ENCODE results near the gene POLR3K. TPM values are rescaled to one million over a fixed set of nuclear protein-coding genes. Genes with fewer than 3 reads are reported as not detected.

Gene POLR3K
- total RNA-seq, 1 experiment from 2014 or later: 29.3 TPM

- peaks cover 9% of the 10 kb centered on the region for H3K9me3 Mint-ChIP-seq (ENCODE audit: unreplicated experiment)
- POLR2A ChIA-PET: no interaction called here
- H3K4me3 ChIP-seq (ENCODE audit: low read depth, low read length): no peak overlapping the region
- H3K9me3 ChIP-seq: no peaks in the 10 kb centered on the region
- H3K4me1 Mint-ChIP-seq (ENCODE audit: low read depth, unreplicated experiment): no peaks in the 10 kb centered on the region
- no peak for TF ChIP-seq CTCF (IDR thresholded peaks at IDR 0.05; ENCODE audit: insufficient read depth in 1 of 2, low read depth in 1 of 2, low read length in 1 of 2, severe bottlenecking in 1 of 2, unreplicated experiment in 1 of 2)
- no peak overlapping the region for H3K4me3 Mint-ChIP-seq (ENCODE audit: unreplicated experiment)
- H3K4me1 ChIP-seq: no peaks in the 10 kb centered on the region
- intact Hi-C loops (cut with micrococcal nuclease; ENCODE audit: unreplicated experiment): no loop called here
- H3K36me3 Mint-ChIP-seq (ENCODE audit: insufficient read depth, unreplicated experiment): peaks cover 38% of the 10 kb centered on the region
- CTCF ChIA-PET: no interaction called here
- H3K27me3 ChIP-seq (replicated peaks; ENCODE audit: control insufficient read depth, insufficient read depth, low read length): no peaks in the 10 kb centered on the region
- no peak for DNase-seq
- H3K27ac Mint-ChIP-seq (ENCODE audit: unreplicated experiment): no peak overlapping the region
- BruUV-seq (replicated peaks): no TSS peak
- H3K36me3 ChIP-seq (ENCODE audit: control insufficient read depth, insufficient read depth, low read length): no peaks in the 10 kb centered on the region
- no peaks in the 10 kb centered on the region for H3K27me3 Mint-ChIP-seq (ENCODE audit: insufficient read depth, unreplicated experiment)
Observed at GRCh38 chr16:37511-37910, 15.9 kb downstream of the POLR3K start.

DNA sequence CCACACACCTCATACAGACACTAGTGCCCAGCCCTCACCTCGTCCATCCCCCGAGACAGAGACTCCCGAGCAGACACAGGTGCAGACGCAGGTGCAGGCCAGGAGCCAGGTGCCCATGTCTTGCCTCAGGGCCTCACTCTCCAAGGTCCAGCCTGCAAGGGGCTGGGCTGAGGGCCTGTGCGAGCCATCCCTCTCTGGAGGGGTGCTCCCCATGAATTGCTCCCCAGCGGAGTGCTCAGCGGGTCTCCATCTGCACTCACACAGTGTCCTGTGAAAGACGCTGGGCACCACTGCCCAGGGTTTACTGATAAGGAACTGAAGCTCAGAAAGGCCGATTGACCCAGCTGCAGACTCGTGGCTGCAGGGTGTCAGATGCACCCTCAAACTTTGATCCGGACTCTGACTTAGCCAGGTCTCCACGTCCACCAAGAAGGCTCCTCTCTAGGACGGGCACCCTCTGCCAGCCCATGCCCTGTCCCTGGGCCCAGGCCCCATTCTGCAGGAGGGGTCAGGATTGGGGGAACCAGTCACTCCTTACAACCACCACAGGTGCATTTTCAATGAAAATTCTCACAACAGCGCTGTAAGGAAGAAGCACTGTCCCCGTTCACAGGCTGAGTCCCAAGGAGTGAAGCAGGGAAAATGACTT, 16.9 kb downstream of the POLR3K start:
- intact Hi-C loops (cut with micrococcal nuclease; ENCODE audit: unreplicated experiment): no loop called here
- H3K36me3 Mint-ChIP-seq (ENCODE audit: insufficient read depth, unreplicated experiment): peaks cover 28% of the 10 kb centered on the region
- TF ChIP-seq CTCF (IDR thresholded peaks at IDR 0.05; ENCODE audit: insufficient read depth in 1 of 2, low read depth in 1 of 2, low read length in 1 of 2, severe bottlenecking in 1 of 2, unreplicated experiment in 1 of 2): no peak
- Histone ChIP-seq H3K9me3 (no peaks in the 10 kb centered on the region), H3K4me1 (no peaks in the 10 kb centered on the region), H3K4me3 (ENCODE audit: low read depth, low read length) (no peak overlapping the region), H3K27me3 (replicated peaks; ENCODE audit: control insufficient read depth, insufficient read depth, low read length) (no peaks in the 10 kb centered on the region), H3K36me3 (ENCODE audit: control insufficient read depth, insufficient read depth, low read length) (no peaks in the 10 kb centered on the region)
- no peaks in the 10 kb centered on the region for H3K4me1 Mint-ChIP-seq (ENCODE audit: low read depth, unreplicated experiment)
- ChIA-PET POLR2A (no interaction called here), CTCF (no interaction called here)
- H3K27ac Mint-ChIP-seq (ENCODE audit: unreplicated experiment): no peak overlapping the region
- H3K4me3 Mint-ChIP-seq (ENCODE audit: unreplicated experiment): no peak overlapping the region
- H3K9me3 Mint-ChIP-seq (ENCODE audit: unreplicated experiment): no peaks in the 10 kb centered on the region
- H3K27me3 Mint-ChIP-seq (ENCODE audit: insufficient read depth, unreplicated experiment): no peaks in the 10 kb centered on the region
- no peak for DNase-seq
- no TSS peak for BruUV-seq (replicated peaks)

- CTCF ChIA-PET: no interaction called here
- no peaks in the 10 kb centered on the region for H3K36me3 ChIP-seq (ENCODE audit: control insufficient read depth, insufficient read depth, low read length)
- Mint-ChIP-seq H3K36me3 (ENCODE audit: insufficient read depth, unreplicated experiment) (peaks cover 22% of the 10 kb centered on the region), H3K4me1 (ENCODE audit: low read depth, unreplicated experiment) (no peaks in the 10 kb centered on the region), H3K27me3 (ENCODE audit: insufficient read depth, unreplicated experiment) (no peaks in the 10 kb centered on the region), H3K4me3 (ENCODE audit: unreplicated experiment) (no peak overlapping the region), H3K27ac (ENCODE audit: unreplicated experiment) (no peak overlapping the region), H3K9me3 (ENCODE audit: unreplicated experiment) (no peaks in the 10 kb centered on the region)
- no peaks in the 10 kb centered on the region for H3K4me1 ChIP-seq
- TF ChIP-seq CTCF (IDR thresholded peaks at IDR 0.05; ENCODE audit: insufficient read depth in 1 of 2, low read depth in 1 of 2, low read length in 1 of 2, severe bottlenecking in 1 of 2, unreplicated experiment in 1 of 2): no peak
- no peak overlapping the region for H3K4me3 ChIP-seq (ENCODE audit: low read depth, low read length)
- no peak for DNase-seq
- no peaks in the 10 kb centered on the region for H3K9me3 ChIP-seq
- POLR2A ChIA-PET: no interaction called here
- intact Hi-C loops (cut with micrococcal nuclease; ENCODE audit: unreplicated experiment): no loop called here
- no peaks in the 10 kb centered on the region for H3K27me3 ChIP-seq (replicated peaks; ENCODE audit: control insufficient read depth, insufficient read depth, low read length)
- no TSS peak for BruUV-seq (replicated peaks)
Observed at GRCh38 chr16:35678-36305, 17.6 kb downstream of the POLR3K start.

Data from Caco-2 (cell line).